Fibroblast of lung (primary cell): Measurements from ENCODE around the gene INSC.

ENCODE experiments used
- CTCF ChIP-seq, 2 donors: IDR thresholded peaks in 1 of 2; conservative IDR thresholded peaks in 1 of 2; 1 replicate in 1 of 2; 2 replicates in 1 of 2; pipeline ENCODE4 v1.5.1; 2011 to 2012; ENCODE audit warnings: low read length in 2 of 2, control low read depth in 1 of 2, inconsistent platforms in 1 of 2, low read depth in 1 of 2, mild to moderate bottlenecking in 1 of 2
- EZH2 ChIP-seq: IDR thresholded peaks from 2 replicates; pipeline ENCODE4 v1.5.1; 2012; ENCODE audit warnings: low read length, control low read depth, mild to moderate bottlenecking; ENCODE audit errors: missing control alignments

DNA sequence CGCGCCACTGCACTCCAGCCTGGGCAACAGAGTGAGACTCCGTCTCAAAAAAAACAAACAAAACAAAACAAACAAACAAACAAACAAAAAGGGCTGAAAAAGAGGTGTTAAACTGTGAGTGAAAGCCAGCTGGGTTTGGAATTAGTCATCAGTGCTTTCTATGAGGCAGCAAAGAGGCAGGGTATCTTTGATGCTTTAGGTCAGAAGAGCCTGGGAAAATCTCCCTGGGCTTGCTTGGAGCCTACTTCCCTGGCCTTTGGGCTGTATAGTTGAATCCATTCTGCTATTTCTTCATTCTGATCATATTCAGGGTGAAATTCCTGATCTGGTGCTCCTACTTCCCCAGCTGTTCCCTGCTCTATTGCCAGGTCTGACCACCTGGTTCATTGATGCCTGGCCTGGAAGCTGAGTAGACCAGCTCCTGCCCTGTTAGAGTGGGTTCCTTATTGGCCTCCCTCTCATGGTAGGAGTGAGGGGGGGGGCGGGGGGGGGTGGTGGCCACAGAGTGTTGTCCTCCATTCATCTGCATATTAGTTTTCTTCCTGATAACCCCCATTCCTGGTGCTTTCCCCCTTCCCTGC is 65.6 kb downstream of the INSC start:
- TF ChIP-seq CTCF (conservative IDR thresholded peaks at IDR 0.05 in 1 of 2, IDR thresholded peaks at IDR 0.05 in 1 of 2; ENCODE audit: low read depth in 1 of 2, low read length in 2 of 2) (no peak), EZH2 (no peak)
